ENCODE results near the gene SMC1A.
"Not testable (repeated sequence)": the region's sequence is repeated elsewhere in the genome, so short reads cannot be mapped to it uniquely, and the experiment has no call there.

The SMC1A gene

GRCh38 chrX:53421125-53421524 is 1.3 kb downstream of the SMC1A start:
- DNase-seq, result no peak

GRCh38 chrX:53420351-53420750 is 2.1 kb downstream of the SMC1A start:
- not testable (repeated sequence) for DNase-seq

GRCh38 chrX:53412446-53412845 is 10.0 kb downstream of the SMC1A start:
- peak; percentile 24 for DNase-seq

GRCh38 chrX:53403535-53403934 is 18.9 kb downstream of the SMC1A start:
- DNase-seq, result no peak

GRCh38 chrX:53398216-53398615 is 24.2 kb downstream of the SMC1A start:
- DNase-seq, result no peak

- DNase-seq, result no peak
Measured at GRCh38 chrX:53395605-53396298, 26.7 kb downstream of the SMC1A start.

GRCh38 chrX:53383376-53384076 is 38.9 kb downstream of the SMC1A start:
- DNase-seq, result no peak

GRCh38 chrX:53379747-53380146 is 42.7 kb downstream of the SMC1A start:
- DNase-seq, result no peak

GRCh38 chrX:53379008-53379710 is 43.3 kb downstream of the SMC1A start:
- no peak for DNase-seq

GRCh38 chrX:53377464-53377863 is 45.0 kb downstream of the SMC1A start:
- no peak for DNase-seq

GRCh38 chrX:53376888-53377287 is 45.6 kb downstream of the SMC1A start:
- DNase-seq, result no peak

GRCh38 chrX:53374923-53375322 is 47.5 kb downstream of the SMC1A start:
- DNase-seq, result no peak

GRCh38 chrX:53374222-53374820 is 48.1 kb downstream of the SMC1A start:
- DNase-seq, result no peak

- no peak for DNase-seq
Measured at GRCh38 chrX:53373307-53373706, 49.1 kb downstream of the SMC1A start.

GRCh38 chrX:53366454-53366853 is 56.0 kb downstream of the SMC1A start:
- DNase-seq, result not testable (repeated sequence)

GRCh38 chrX:53362449-53362848 is 60.0 kb downstream of the SMC1A start:
- no peak for DNase-seq

- DNase-seq, result no peak
Measured at GRCh38 chrX:53357799-53358530, 64.5 kb downstream of the SMC1A start.

GRCh38 chrX:53356186-53356585 is 66.3 kb downstream of the SMC1A start:
- DNase-seq, result no peak

GRCh38 chrX:53354669-53355068 is 67.8 kb downstream of the SMC1A start:
- DNase-seq, result no peak

GRCh38 chrX:53347948-53348347 is 74.5 kb downstream of the SMC1A start:
- no peak for DNase-seq

- DNase-seq, result no peak
Measured at GRCh38 chrX:53340852-53341645, 81.4 kb downstream of the SMC1A start.

- DNase-seq, result no peak
Measured at GRCh38 chrX:53337101-53337500, 85.4 kb downstream of the SMC1A start.
